HepG2 (cell line): ENCODE results near the gene WNT3. TPM values are rescaled to one million over a fixed set of nuclear protein-coding genes. Genes with fewer than 3 reads are reported as not detected.

Experiments
- ATAC-seq: fragments of 200-7000 bp; cut with Tn5 transposase; 3 replicates; pipeline ENCODE4 v1.9.1; 2020; ENCODE audit warnings: mild to moderate bottlenecking, moderate library complexity
- BruUV-seq: library from RNA; stranded (reverse); fragments of 400-500 nt; replicated peaks from 2 replicates; lab custom pipeline; 2021; lab: Mats Ljungman, UMichigan
- CTCF ChIA-PET: fragments of 300-600 bp; formaldehyde crosslinking; extraction: SDS; loops from one replicate; lab custom pipeline; 2021; ENCODE audit warnings: low total read pairs, inconsistent platforms, low intra/inter-chr PET ratio; lab: Yijun Ruan, JAX
- POLR2A ChIA-PET: fragments of 350-600 bp; sonication (Branson Sonifier 250); formaldehyde crosslinking; loops from one replicate; lab custom pipeline; 2020; ENCODE audit warnings: antibody characterized with exemption, inconsistent platforms; lab: Yijun Ruan, JAX
- DNase-seq: peaks from one replicate; pipeline ENCODE4 v3.0.0-alpha.2; 2015; ENCODE audit warnings: low spot score
- FAIRE-seq: peaks from 3 replicates; lab custom pipeline; 2011; peaks lifted over from hg19 to GRCh38; lab: Jason Lieb, UNC
- H2AFZ ChIP-seq: one replicate; pipeline ENCODE4 v1.6.1; 2011; ENCODE audit warnings: low read length, inconsistent platforms
- H3K27ac ChIP-seq: fragments of 300-600 bp; 3 replicates; pipeline ENCODE4 v1.8.0; 2011; ENCODE audit warnings: mixed run types, mild to moderate bottlenecking, mixed read lengths, low read length, inconsistent platforms; ENCODE audit not compliant: insufficient read depth; ENCODE audit errors: extremely low read length
- H3K27me3 ChIP-seq, 2 experiments: fragments of 200-600 bp in 1 of 2; 2 replicates in 1 of 2; 3 replicates in 1 of 2; pipeline versions ENCODE4 v1.6.0 to v1.8.0; 2011; ENCODE audit warnings: low read length in 2 of 2, mild to moderate bottlenecking in 2 of 2, moderate library complexity in 2 of 2, inconsistent platforms in 1 of 2; ENCODE audit not compliant: insufficient read depth in 2 of 2, control insufficient read depth in 1 of 2
- H3K36me3 ChIP-seq, 2 experiments: fragments of 200-600 bp in 1 of 2; replicated peaks in 1 of 2; 2 replicates in 1 of 2; 3 replicates in 1 of 2; pipeline versions ENCODE4 v1.5.1 to v1.8.0; 2011; ENCODE audit warnings: low read length in 2 of 2, inconsistent platforms in 1 of 2; ENCODE audit not compliant: insufficient read depth in 2 of 2, control insufficient read depth in 1 of 2
- H3K4me1 ChIP-seq: 2 replicates; pipeline ENCODE4 v1.5.1; 2012; ENCODE audit warnings: low read length, inconsistent platforms; ENCODE audit not compliant: insufficient read depth
- H3K4me2 ChIP-seq: 2 replicates; pipeline ENCODE4 v1.6.0; 2011; ENCODE audit warnings: low read depth, low read length, inconsistent platforms
- H3K4me3 ChIP-seq, 3 experiments: fragments of 200-600 bp in 1 of 3; sonication (generic), shearing (Covaris generic) in 1 of 3; replicated peaks in 1 of 3; 2 replicates each; pipeline ENCODE4 v1.5.1; 2011 to 2016; ENCODE audit warnings: low read length in 3 of 3, inconsistent platforms in 2 of 3, low read depth in 2 of 3, mild to moderate bottlenecking in 2 of 3, control low read depth in 1 of 3, mixed read lengths in 1 of 3; ENCODE audit not compliant: insufficient read depth in 1 of 3
- H3K79me2 ChIP-seq: one replicate; pipeline ENCODE4 v1.6.1; 2011; ENCODE audit warnings: low read length, inconsistent platforms; ENCODE audit not compliant: insufficient read depth
- H3K9ac ChIP-seq: 2 replicates; pipeline ENCODE4 v1.6.0; 2011; ENCODE audit warnings: mild to moderate bottlenecking, low read depth, low read length, inconsistent platforms; ENCODE audit not compliant: insufficient read depth
- H3K9me3 ChIP-seq: 2 replicates; pipeline ENCODE4 v1.5.1; 2012; ENCODE audit warnings: mild to moderate bottlenecking, low read length
- H4K20me1 ChIP-seq: 2 replicates; pipeline ENCODE4 v1.6.0; 2011; ENCODE audit warnings: inconsistent platforms, mild to moderate bottlenecking, low read length, moderate library complexity; ENCODE audit not compliant: insufficient read depth
- CENPT ChIP-seq: sonication (generic); formaldehyde crosslinking; IDR thresholded peaks from 2 replicates; pipeline ENCODE4 v1.8.0; 2022; ENCODE audit warnings: low read depth, mild to moderate bottlenecking, moderate library complexity, missing genetic modification reagents
- MBNL3 ChIP-seq: fragments of 250-450 bp; sonication (Bioruptor Pico); conservative IDR thresholded peaks from 2 replicates; pipeline ENCODE4 v1.8.0; 2022; ENCODE audit warnings: mild to moderate bottlenecking, inconsistent platforms
- MYPOP ChIP-seq: sonication (generic); formaldehyde crosslinking; IDR thresholded peaks from 2 replicates; pipeline ENCODE4 v1.8.1; 2023; ENCODE audit warnings: mild to moderate bottlenecking, moderate library complexity, missing genetic modification reagents
- NPAS2 ChIP-seq: sonication (generic); formaldehyde crosslinking; IDR thresholded peaks from 2 replicates; pipeline ENCODE4 v1.8.0; 2022; ENCODE audit warnings: mild to moderate bottlenecking, missing genetic modification reagents, borderline replicate concordance
- TCF12 ChIP-seq, 2 experiments: fragments of 450-650 bp in 1 of 2; sonication (generic) in 1 of 2; formaldehyde crosslinking in 1 of 2; IDR thresholded peaks; 2 replicates each; pipeline versions ENCODE4 v1.6.1 to v1.8.0; 2017 to 2022; ENCODE audit warnings: antibody characterized with exemption in 1 of 2, mild to moderate bottlenecking in 1 of 2, missing genetic modification reagents in 1 of 2, moderate library complexity in 1 of 2
- ZNF24 ChIP-seq: fragments of 450-650 bp; IDR thresholded peaks from 2 replicates; pipeline ENCODE4 v1.6.1; 2017; ENCODE audit warnings: antibody characterized with exemption, mild to moderate bottlenecking
- ZNF556 ChIP-seq: sonication (generic); formaldehyde crosslinking; IDR thresholded peaks from 2 replicates; pipeline ENCODE4 v1.4.0; 2020; ENCODE audit warnings: mild to moderate bottlenecking, missing genetic modification reagents, borderline replicate concordance
- ZNF563 ChIP-seq: sonication (generic); formaldehyde crosslinking; IDR thresholded peaks from 2 replicates; pipeline ENCODE4 v1.8.0; 2022; ENCODE audit warnings: mild to moderate bottlenecking, moderate library complexity, missing genetic modification reagents
- ZNF615 ChIP-seq: sonication (generic); formaldehyde crosslinking; IDR thresholded peaks from 2 replicates; pipeline ENCODE4 v1.5.0; 2020; ENCODE audit warnings: mild to moderate bottlenecking, missing genetic modification reagents, borderline replicate concordance
- ZNF724P ChIP-seq: sonication (generic); formaldehyde crosslinking; IDR thresholded peaks from 2 replicates; pipeline ENCODE4 v1.8.0; 2022; ENCODE audit warnings: missing genetic modification reagents, borderline replicate concordance
- ZNF749 ChIP-seq: sonication (generic); formaldehyde crosslinking; IDR thresholded peaks from 2 replicates; pipeline ENCODE4 v1.8.0; 2022; ENCODE audit warnings: mild to moderate bottlenecking, missing genetic modification reagents, moderate library complexity, borderline replicate concordance
- WGBS: methylation state at CpG from one replicate; pipeline ENCODE4 v1.1.6; 2017; ENCODE audit warnings: low lambda C conversion rate; 5-methylcytosine and 5-hydroxymethylcytosine counted together
- in situ Hi-C: cut with HindIII; loops from 2 replicates; pipeline ENCODE4 v1.10.0; 2017; ENCODE audit warnings: low pct_unique_long_range_greater_than_20kb; ENCODE audit not compliant: extremely low pct_ligation_motif_present
- intact Hi-C: fragments of 100-400 bp; cut with micrococcal nuclease; formaldehyde crosslinking; loops from one replicate; pipeline ENCODE4 v1.10.0; 2022; ENCODE audit not compliant: unreplicated experiment
- polyA plus RNA-seq, 8 experiments: library from polyadenylated mRNA; depleted of rRNA in 3 of 8; stranded (reverse) in 7 of 8; unstranded in 1 of 8; fragments of >200 nt; fragmentation: Illumina TruSeq in 4 of 8; extraction: Trizol in 4 of 8; gene quantifications; 2 replicates each; pipeline versions ENCODE4 v1.2.1 to v1.2.3, GENCODE V29; 2011 to 2016; ENCODE audit warnings: low read depth in 4 of 8, missing spikeins in 1 of 8, mixed read lengths in 1 of 8; ENCODE audit not compliant: insufficient read depth in 1 of 8
- total RNA-seq, 5 experiments: library from RNA; depleted of rRNA; stranded (reverse); fragments of >200 nt; fragmentation: Illumina TruSeq; extraction: Trizol; gene quantifications; 2 replicates each; pipeline ENCODE4 v1.2.3, GENCODE V29; 2016; ENCODE audit warnings: low read depth in 1 of 5

WNT3 gene
- total and polyA plus RNA-seq, 2 of the 13 experiments (the other 11 are each of a cell fraction or from before 2014, with no cell fraction given), result 8.5 to 10.3 TPM

GRCh38 chr17:46790216-46790615 is 28.3 kb downstream of the WNT3 start:
- H3K9ac ChIP-seq, result no peak overlapping the region
- H3K79me2 ChIP-seq, result no peaks in the 10 kb centered on the region
- no peak for DNase-seq
- no TSS peak for BruUV-seq
- intact Hi-C loops (no loop called here), in situ Hi-C loops (no loop called here)
- no peak for ATAC-seq
- no peaks in the 10 kb centered on the region for H4K20me1 ChIP-seq
- TF ChIP-seq ZNF749, result no peak
- TF ChIP-seq TCF12 (IDR thresholded peaks at IDR 0.05), result no peak
- TF ChIP-seq TCF12 (CRISPR knock-in tag; IDR thresholded peaks at IDR 0.05), result no peak
- TF ChIP-seq CENPT, result no peak
- TF ChIP-seq ZNF556 (CRISPR knock-in tag), result no peak
- TF ChIP-seq MYPOP, result no peak
- TF ChIP-seq ZNF724P, result no peak
- TF ChIP-seq ZNF24, result no peak
- TF ChIP-seq MBNL3 (CRISPR knock-in tag), result no peak
- no peak for TF ChIP-seq NPAS2 (CRISPR knock-in tag)
- no peak for TF ChIP-seq ZNF563 (CRISPR knock-in tag)
- no peak for TF ChIP-seq ZNF615 (CRISPR knock-in tag)
- 17% methylated on average over 3 of the region's 3 CpGs for WGBS
- no peak for FAIRE-seq
- H3K9me3 ChIP-seq, result no peaks in the 10 kb centered on the region
- CTCF ChIA-PET, result no interaction called here
- no peak overlapping the region for H2AFZ ChIP-seq
- no peak overlapping the region for H3K27ac ChIP-seq
- no peak overlapping the region for H3K4me2 ChIP-seq
- H3K4me3 ChIP-seq, result no peak overlapping the region
- H3K4me1 ChIP-seq, result peaks cover 11% of the 10 kb centered on the region
- POLR2A ChIA-PET, result no interaction called here
- H3K36me3 ChIP-seq, result no peaks in the 10 kb centered on the region
- H3K27me3 ChIP-seq, result peaks cover 8 to 61% of the 10 kb centered on the region in 2 experiments
